Liver (tissue), 2 donors: ENCODE data around the gene P2RY12.

ENCODE experiments used
- CTCF ChIP-seq: fragments of 150-350 bp; IDR thresholded peaks from 2 replicates; pipeline ENCODE4 v1.5.1; 2017; ENCODE audit warnings: improper control_type of control experiment, low read depth, low read length; ENCODE audit not compliant: missing input control
- REST ChIP-seq: IDR thresholded peaks from 2 replicates; pipeline ENCODE4 v1.6.1; 2016; ENCODE audit warnings: antibody characterized with exemption, mild to moderate bottlenecking
- donor health status: healthy.

- TF ChIP-seq CTCF: no peak
- TF ChIP-seq REST: no peak
These were observed 69.4 kb downstream of the P2RY12 start for GRCh38 chr3:151315136-151315535.
